ENCODE data around the gene UTS2B. TPM values are rescaled to one million over a fixed set of nuclear protein-coding genes. Genes with fewer than 3 reads are reported as not detected.

Gene UTS2B
- total and polyA plus RNA-seq, 2 experiments from 2014 or later: 0.21 TPM; not detected in 1

GRCh38 chr3:191350396-191351090 is 20.2 kb upstream of the UTS2B start:
- peaks cover 4% of the 10 kb centered on the region; the same call in 1 of the 2 replicates for H3K79me2 ChIP-seq (replicated peaks; ENCODE audit: insufficient read depth)
- Mint-ChIP-seq H3K9me3 (no peaks in the 10 kb centered on the region), H3K36me3 (ENCODE audit: low read depth) (no peaks in the 10 kb centered on the region), H3K4me1 (peaks cover 42% of the 10 kb centered on the region), H3K27ac (peak overlapping the region; percentile 72), H3K27me3 (ENCODE audit: insufficient read depth, low read depth, poor library complexity) (no peaks in the 10 kb centered on the region), H3K4me3 (no peak overlapping the region)
- TF ChIP-seq EZH2phosphoT487 (IDR thresholded peaks at IDR 0.05; ENCODE audit: unreplicated experiment) (no peak), CREB1 (CRISPR knock-in tag; IDR thresholded peaks at IDR 0.05; ENCODE audit: low read depth) (no peak), ETS1 (IDR thresholded peaks at IDR 0.05) (no peak), POLR2AphosphoS5 (IDR thresholded peaks at IDR 0.05; ENCODE audit: low read depth) (no peak), CTCF (conservative IDR thresholded peaks at IDR 0.05; ENCODE audit: low read depth in 2 of 2) (no peak), ZNF462 (CRISPR knock-in tag; IDR thresholded peaks at IDR 0.05) (no peak), JUNB (IDR thresholded peaks at IDR 0.05; ENCODE audit: unreplicated experiment) (no peak), STAT1 (IDR thresholded peaks at IDR 0.05; ENCODE audit: unreplicated experiment) (no peak), ZNF114 (CRISPR knock-in tag; IDR thresholded peaks at IDR 0.05) (no peak), REST (IDR thresholded peaks at IDR 0.05; ENCODE audit: unreplicated experiment) (no peak), EZH2 (IDR thresholded peaks at IDR 0.05; ENCODE audit: low read depth, unreplicated experiment) (no peak)
- H3K4me1 ChIP-seq (ENCODE audit: insufficient read depth): peaks cover 29% of the 10 kb centered on the region
- H3K9me2 ChIP-seq (ENCODE audit: insufficient read depth): no peaks in the 10 kb centered on the region
- no peak overlapping the region for H3K4me3 ChIP-seq
- H3K27ac ChIP-seq (ENCODE audit: low read depth): no peak overlapping the region
- no peak overlapping the region for H2AFZ ChIP-seq
- ATAC-seq (no peak), DNase-seq (ENCODE audit: low spot score) (no peak)
- no peaks in the 10 kb centered on the region for H3K27me3 ChIP-seq (ENCODE audit: insufficient read depth)
- no peaks in the 10 kb centered on the region for H3F3A ChIP-seq (replicated peaks; ENCODE audit: low read depth)
- H3K36me3 ChIP-seq (ENCODE audit: insufficient read depth): no peaks in the 10 kb centered on the region
- H4K20me1 ChIP-seq (replicated peaks; ENCODE audit: insufficient read depth): no peaks in the 10 kb centered on the region
- H3K4me2 ChIP-seq: peak overlapping the region; percentile 11; the same call in 1 of the 2 replicates

Measured in GM23338 (cell line).